Measurements from ENCODE around the gene NBR1.
"Not testable (repeated sequence)": the region's sequence is repeated elsewhere in the genome, so short reads cannot be mapped to it uniquely, and the experiment has no call there.

DNA sequence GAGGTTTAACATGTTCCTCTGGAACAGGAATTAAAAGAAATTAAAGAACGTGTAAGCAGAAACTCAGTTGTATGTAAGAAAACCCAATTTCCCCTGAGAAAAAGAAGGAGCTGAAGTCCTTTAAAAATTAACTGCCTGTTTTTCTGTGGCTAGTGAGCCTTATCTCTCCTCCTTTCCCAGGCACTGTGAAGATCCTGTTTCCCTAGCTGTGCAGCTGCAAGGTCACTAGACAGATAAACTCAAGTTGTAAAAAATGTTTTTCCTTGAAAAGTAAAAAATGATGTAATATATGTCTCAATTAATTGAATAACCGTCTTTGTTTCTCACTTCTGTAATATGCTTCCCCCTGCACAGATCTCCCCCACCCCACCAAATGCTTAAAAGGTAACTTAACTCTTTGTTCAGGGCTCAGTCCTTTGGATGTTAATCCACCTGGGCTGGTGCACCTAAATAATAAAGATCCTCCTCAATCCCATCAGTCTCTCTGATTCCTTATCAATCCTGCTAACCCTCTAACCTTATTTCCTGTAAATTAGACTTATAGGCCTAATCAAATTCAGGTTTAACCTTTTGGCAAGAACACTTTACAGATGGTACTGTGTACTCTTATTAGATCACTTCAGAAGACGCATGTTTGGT is 17.7 kb upstream of the NBR1 start:
- TF ChIP-seq SPI1, TAF1, POLR2A (IDR thresholded peaks at IDR 0.05; ENCODE audit: low read depth, low read length): not testable (repeated sequence)

Measured in GM12891 (cell line).